Endothelial cell of umbilical vein (primary cell): ENCODE results near the gene AMIGO2. TPM values are rescaled to one million over a fixed set of nuclear protein-coding genes. Genes with fewer than 3 reads are reported as not detected.

Experiments
- BruUV-seq: library from RNA; stranded (reverse); fragments of 400-500 nt; replicated peaks from 2 replicates; lab custom pipeline; 2021; lab: Mats Ljungman, UMichigan
- CTCF ChIA-PET: fragments of 300-600, 350-600 bp; sonication (Branson Sonifier 250); formaldehyde crosslinking; loops from one replicate; lab custom pipeline; 2021; ENCODE audit warnings: antibody characterized with exemption, inconsistent platforms; lab: Charles Lee
- POLR2A ChIA-PET: fragments of 300-600, 350-600 bp; sonication (Branson Sonifier 250); formaldehyde crosslinking; loops from one replicate; lab custom pipeline; 2021; ENCODE audit warnings: antibody characterized with exemption, inconsistent platforms; lab: Charles Lee
- DNase-seq: peaks from one replicate; pipeline ENCODE4 v3.0.0-alpha.2; 2011; ENCODE audit warnings: low read depth, low spot score
- FAIRE-seq: peaks from 2 replicates; lab custom pipeline; 2011; peaks lifted over from hg19 to GRCh38; lab: Jason Lieb, UNC
- H2AFZ ChIP-seq: 2 replicates; pipeline ENCODE4 v1.6.0; 2012; ENCODE audit warnings: low read depth, low read length, control low read depth, inconsistent platforms
- H3K27ac ChIP-seq: 2 replicates; pipeline ENCODE4 v1.5.1; 2011; ENCODE audit warnings: low read depth, mild to moderate bottlenecking, control low read depth, low read length, moderate library complexity; ENCODE audit not compliant: insufficient read depth
- H3K27me3 ChIP-seq, 2 experiments: 2 replicates each; pipeline versions ENCODE4 v1.6.0 to v1.6.1; 2011; ENCODE audit warnings: low read length in 2 of 2, mixed read lengths in 1 of 2; ENCODE audit not compliant: control insufficient read depth in 2 of 2, insufficient read depth in 2 of 2
- H3K36me3 ChIP-seq, 2 experiments: 2 replicates in 1 of 2; 3 replicates in 1 of 2; pipeline ENCODE4 v1.5.1; 2011; ENCODE audit warnings: low read length in 2 of 2, mild to moderate bottlenecking in 1 of 2, moderate library complexity in 1 of 2; ENCODE audit not compliant: control insufficient read depth in 2 of 2, insufficient read depth in 2 of 2; ENCODE audit errors: extremely low read depth in 1 of 2
- H3K4me1 ChIP-seq: 3 replicates; pipeline ENCODE4 v1.5.1; 2011; ENCODE audit warnings: mild to moderate bottlenecking, low read length; ENCODE audit not compliant: control insufficient read depth, insufficient read depth; ENCODE audit errors: extremely low read depth
- H3K4me2 ChIP-seq: 2 replicates; pipeline ENCODE4 v1.6.1; 2011; ENCODE audit warnings: low read length, control low read depth, mixed read lengths; ENCODE audit not compliant: insufficient read depth
- H3K4me3 ChIP-seq, 3 experiments: fragments of 200-600 bp in 1 of 3; sonication (generic), shearing (Covaris generic) in 1 of 3; replicated peaks in 1 of 3; 2 replicates each; pipeline ENCODE4 v1.5.1; 2011 to 2016; ENCODE audit warnings: control low read depth in 3 of 3, low read length in 3 of 3, mild to moderate bottlenecking in 2 of 3, inconsistent platforms in 1 of 3, low read depth in 1 of 3, moderate library complexity in 1 of 3; ENCODE audit not compliant: insufficient read depth in 1 of 3
- H3K79me2 ChIP-seq: 2 replicates; pipeline ENCODE4 v1.6.0; 2012; ENCODE audit warnings: low read length, inconsistent platforms; ENCODE audit not compliant: control insufficient read depth, insufficient read depth
- H3K9ac ChIP-seq: replicated peaks from 2 replicates; pipeline ENCODE3; 2011; ENCODE audit warnings: low read length, control low read depth; ENCODE audit not compliant: insufficient read depth; ENCODE audit errors: extremely low read depth
- H3K9me1 ChIP-seq: replicated peaks from 3 replicates; pipeline ENCODE4 v1.6.0; 2011; ENCODE audit warnings: mild to moderate bottlenecking, low read length; ENCODE audit not compliant: control insufficient read depth, insufficient read depth; ENCODE audit errors: extremely low read depth
- H3K9me3 ChIP-seq: replicated peaks from 2 replicates; pipeline ENCODE4 v1.5.1; 2012; ENCODE audit warnings: low read length, inconsistent platforms; ENCODE audit not compliant: control insufficient read depth, insufficient read depth
- H4K20me1 ChIP-seq: replicated peaks from 2 replicates; pipeline ENCODE3; 2011; ENCODE audit warnings: mild to moderate bottlenecking, low read length; ENCODE audit not compliant: control insufficient read depth, insufficient read depth; ENCODE audit errors: extremely low read depth
- EZH2 ChIP-seq: IDR thresholded peaks from 2 replicates; pipeline ENCODE4 v1.6.1; 2012; ENCODE audit warnings: borderline replicate concordance, low read depth, mild to moderate bottlenecking, moderate library complexity, low read length, inconsistent platforms; ENCODE audit not compliant: severe bottlenecking
- FOS ChIP-seq: IDR thresholded peaks from 2 replicates; pipeline ENCODE4 v1.6.1; 2011; ENCODE audit warnings: mild to moderate bottlenecking, low read length, moderate library complexity, borderline replicate concordance; ENCODE audit not compliant: insufficient read depth
- GATA2 ChIP-seq: IDR thresholded peaks from 2 replicates; pipeline ENCODE4 v1.7.0; 2011; ENCODE audit warnings: low read depth, mild to moderate bottlenecking, moderate library complexity, mixed read lengths, low read length; ENCODE audit not compliant: insufficient read length, insufficient read depth
- JUN ChIP-seq: IDR thresholded peaks from 2 replicates; pipeline ENCODE4 v1.6.1; 2011; ENCODE audit warnings: borderline replicate concordance, low read depth; ENCODE audit not compliant: insufficient read length, insufficient read depth
- MAX ChIP-seq: IDR thresholded peaks from 2 replicates; pipeline ENCODE4 v1.6.1; 2011; ENCODE audit not compliant: insufficient read depth, insufficient read length
- MYC ChIP-seq: IDR thresholded peaks from one replicate; pipeline ENCODE4 v1.6.1; 2011; ENCODE audit warnings: mild to moderate bottlenecking, low read depth, low read length
- POLR2A ChIP-seq: IDR thresholded peaks from 2 replicates; pipeline ENCODE4 v1.6.1; 2012; ENCODE audit warnings: low read depth, mild to moderate bottlenecking, control low read depth, low read length
- POLR2AphosphoS5 ChIP-seq: IDR thresholded peaks from 2 replicates; pipeline ENCODE4 v1.6.1; 2012; ENCODE audit warnings: low read depth, mild to moderate bottlenecking, control low read depth, low read length, moderate library complexity; ENCODE audit not compliant: insufficient read depth
- dilution Hi-C: fragments of 300-500 bp; cut with MboI; formaldehyde crosslinking; loops from one replicate; pipeline ENCODE4 v1.15.0; 2019; ENCODE audit warnings: low sequenced_read_pairs; ENCODE audit not compliant: extremely low pct_ligation_motif_present
- intact Hi-C: fragments of 100-400 bp; cut with micrococcal nuclease; formaldehyde crosslinking; loops from one replicate; pipeline ENCODE4 v1.10.0; 2022
- polyA plus RNA-seq, 4 experiments: library from polyadenylated mRNA; depleted of rRNA in 3 of 4; stranded (reverse) in 3 of 4; unstranded in 1 of 4; fragments of >200 nt; gene quantifications; 2 replicates each; pipeline versions ENCODE4 v1.2.1 to v1.2.3, GENCODE V29; 2011 to 2012; ENCODE audit warnings: missing spikeins in 1 of 4
- total RNA-seq: library from RNA; stranded (reverse); gene quantifications from 2 replicates; pipeline ENCODE4 v1.2.3, GENCODE V29; 2021
- TF ChIP-seq, protein P1 (sequence below), 2 donors: IDR thresholded peaks; 1 replicate in 1 of 2; 2 replicates in 1 of 2; pipeline ENCODE4 v1.5.1; 2011; ENCODE audit warnings: low read length in 2 of 2, mild to moderate bottlenecking in 2 of 2, moderate library complexity in 2 of 2, control low read depth in 1 of 2, inconsistent platforms in 1 of 2, low read depth in 1 of 2; ENCODE audit not compliant: insufficient read depth in 1 of 2; ENCODE audit errors: extremely low read depth in 1 of 2

AMIGO2 gene
- total and polyA plus RNA-seq, 2 donors (not counting 3 experiments of a cell fraction or from before 2014, with no cell fraction given) = 5.4 to 7.5 TPM

- no TSS peak for BruUV-seq
- no peaks in the 10 kb centered on the region for H3K9me1 ChIP-seq
These were observed 49.9 kb downstream of the AMIGO2 start for GRCh38 chr12:47029903-47030302.

More at GRCh38 chr12:47029903-47030302, 49.9 kb downstream of the AMIGO2 start:
- intact Hi-C loops = loop anchor here (10.0 kb wide), 1 partner anchor 515 kb away; no protein-coding TSS in a partner anchor
- Histone ChIP-seq H2AFZ (no peak overlapping the region), H3K4me1 (no peaks in the 10 kb centered on the region), H3K27me3 (no peaks in the 10 kb centered on the region), H3K79me2 (no peaks in the 10 kb centered on the region), H3K36me3 (no peaks in the 10 kb centered on the region), H3K9me3 (no peaks in the 10 kb centered on the region), H3K9ac (no peak overlapping the region), H3K27ac (no peak overlapping the region), H3K4me3 (no peak overlapping the region), H4K20me1 (no peaks in the 10 kb centered on the region), H3K4me2 (no peak overlapping the region)
- DNase-seq (no peak), FAIRE-seq (no peak)
- TF ChIP-seq MAX (no peak), EZH2 (no peak), JUN (no peak), POLR2AphosphoS5 (no peak), GATA2 (no peak), POLR2A (no peak), MYC (no peak), FOS (no peak)
- TF ChIP-seq, protein P1, sequence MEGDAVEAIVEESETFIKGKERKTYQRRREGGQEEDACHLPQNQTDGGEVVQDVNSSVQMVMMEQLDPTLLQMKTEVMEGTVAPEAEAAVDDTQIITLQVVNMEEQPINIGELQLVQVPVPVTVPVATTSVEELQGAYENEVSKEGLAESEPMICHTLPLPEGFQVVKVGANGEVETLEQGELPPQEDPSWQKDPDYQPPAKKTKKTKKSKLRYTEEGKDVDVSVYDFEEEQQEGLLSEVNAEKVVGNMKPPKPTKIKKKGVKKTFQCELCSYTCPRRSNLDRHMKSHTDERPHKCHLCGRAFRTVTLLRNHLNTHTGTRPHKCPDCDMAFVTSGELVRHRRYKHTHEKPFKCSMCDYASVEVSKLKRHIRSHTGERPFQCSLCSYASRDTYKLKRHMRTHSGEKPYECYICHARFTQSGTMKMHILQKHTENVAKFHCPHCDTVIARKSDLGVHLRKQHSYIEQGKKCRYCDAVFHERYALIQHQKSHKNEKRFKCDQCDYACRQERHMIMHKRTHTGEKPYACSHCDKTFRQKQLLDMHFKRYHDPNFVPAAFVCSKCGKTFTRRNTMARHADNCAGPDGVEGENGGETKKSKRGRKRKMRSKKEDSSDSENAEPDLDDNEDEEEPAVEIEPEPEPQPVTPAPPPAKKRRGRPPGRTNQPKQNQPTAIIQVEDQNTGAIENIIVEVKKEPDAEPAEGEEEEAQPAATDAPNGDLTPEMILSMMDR (IDR thresholded peaks at IDR 0.05; ENCODE audit: extremely low read depth in 1 of 2, insufficient read depth in 1 of 2, low read depth in 1 of 2, low read length in 2 of 2) = no peak
- ChIA-PET CTCF (interaction anchor here (0.9 to 1.3 kb wide), 2 partner anchors 9 to 368 kb away, joined by 3 to 7 read pairs; no protein-coding TSS in a partner anchor), POLR2A (no interaction called here)
- dilution Hi-C loops = no loop called here
